Activated effector memory CD4-positive, alpha-beta T cell treated with anti-CD3 and anti-CD28 coated beads, Interleukin-2, amount 50 U/mL, for 16 hours (primary cell): ENCODE results near the gene HLX.

Experiments used
- DNase-seq: peaks from one replicate; pipeline ENCODE4 v3.0.0-alpha.2; 2020

Gene HLX

DNA sequence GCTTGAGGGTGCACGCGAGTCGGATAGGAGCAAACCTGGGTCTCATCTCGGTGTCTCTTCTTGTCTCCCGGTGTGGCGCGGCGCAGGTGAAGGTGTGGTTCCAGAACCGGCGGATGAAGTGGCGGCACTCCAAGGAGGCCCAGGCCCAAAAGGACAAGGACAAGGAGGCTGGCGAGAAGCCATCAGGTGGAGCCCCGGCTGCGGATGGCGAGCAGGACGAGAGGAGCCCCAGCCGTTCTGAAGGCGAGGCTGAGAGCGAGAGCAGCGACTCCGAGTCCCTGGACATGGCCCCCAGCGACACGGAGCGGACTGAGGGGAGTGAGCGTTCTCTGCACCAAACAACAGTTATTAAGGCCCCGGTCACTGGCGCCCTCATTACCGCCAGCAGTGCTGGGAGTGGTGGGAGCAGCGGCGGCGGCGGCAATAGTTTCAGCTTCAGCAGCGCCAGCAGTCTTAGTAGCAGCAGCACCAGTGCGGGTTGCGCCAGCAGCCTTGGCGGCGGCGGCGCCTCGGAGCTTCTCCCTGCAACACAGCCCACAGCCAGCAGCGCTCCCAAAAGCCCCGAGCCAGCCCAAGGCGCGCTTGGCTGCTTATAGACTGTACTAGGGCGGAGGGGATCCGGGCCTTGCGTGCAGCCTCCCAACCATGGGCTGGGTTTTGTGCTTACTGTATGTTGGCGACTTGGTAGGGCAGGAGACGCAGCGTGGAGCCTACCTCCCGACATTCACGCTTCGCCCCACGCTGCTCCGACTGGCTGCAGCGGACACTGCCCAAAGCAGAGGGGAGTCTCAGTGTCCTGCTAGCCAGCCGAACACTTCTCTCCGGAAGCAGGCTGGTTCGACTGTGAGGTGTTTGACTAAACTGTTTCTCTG is 5.1 kb downstream of the HLX start:
- no peak for DNase-seq

DNA sequence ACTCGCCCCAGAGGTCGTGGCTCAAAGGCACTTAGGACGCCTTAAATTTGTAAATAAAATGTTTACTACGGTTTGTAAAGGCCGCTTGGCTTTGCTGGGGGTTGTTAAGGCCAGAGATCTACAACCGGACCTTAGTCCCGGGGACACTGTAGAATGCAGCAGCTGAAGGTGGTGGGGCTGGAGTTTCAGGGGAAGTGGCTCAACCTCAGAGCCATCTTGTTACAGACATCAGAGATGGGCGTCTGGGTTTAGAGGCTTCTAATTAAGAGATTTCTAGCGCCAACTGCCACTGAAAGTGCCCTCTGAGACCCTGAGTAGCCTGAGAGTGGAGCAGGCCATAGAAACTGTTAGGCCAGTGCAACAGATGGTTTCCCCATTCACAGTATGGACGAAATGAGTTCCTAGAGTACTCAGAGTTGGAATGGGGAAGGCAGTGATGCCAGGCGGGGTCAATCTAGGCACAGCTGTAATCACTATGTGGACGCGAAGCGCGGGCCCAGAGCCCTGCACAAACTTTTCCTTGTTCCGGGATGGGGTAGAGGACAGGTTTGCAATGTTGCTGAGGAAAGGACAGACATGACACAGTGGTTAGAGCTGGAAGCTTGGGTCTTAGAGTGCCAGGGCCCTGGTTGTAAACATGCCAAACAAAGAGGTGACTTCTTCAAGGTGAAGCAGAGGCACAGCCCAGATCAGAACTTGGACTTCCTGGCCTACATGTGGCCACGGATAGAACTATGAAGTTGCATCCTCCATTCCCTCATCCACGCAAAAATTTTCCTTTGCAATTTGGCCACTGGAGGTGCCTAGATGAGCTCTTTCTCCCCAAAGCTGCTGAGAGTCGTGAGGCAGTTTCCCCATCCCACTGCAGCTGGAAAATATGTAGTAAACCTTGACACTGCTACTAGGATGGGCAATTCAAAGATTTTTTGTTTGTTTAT is 6.0 kb downstream of the HLX start:
- DNase-seq, result no peak

DNA sequence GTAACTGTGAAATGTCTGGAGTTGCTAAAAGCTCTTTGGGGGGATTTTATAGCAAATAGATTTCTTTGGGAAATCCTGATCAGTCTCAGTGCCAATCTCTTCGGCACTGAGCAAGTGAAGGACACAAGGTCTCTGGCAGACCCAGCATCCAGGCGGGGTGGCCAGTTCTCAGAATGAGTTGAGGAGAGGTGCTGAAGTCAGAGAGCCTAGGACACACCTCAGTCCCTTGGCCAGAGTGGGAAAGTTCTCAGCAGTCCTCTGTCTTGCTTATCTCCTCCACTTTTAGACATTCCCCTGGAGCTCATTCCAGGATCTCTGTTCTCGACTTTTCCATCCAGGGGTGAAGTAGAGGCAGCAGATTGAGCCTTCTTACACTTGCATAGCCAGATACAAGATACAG is 6.7 kb downstream of the HLX start:
- no peak for DNase-seq

DNA sequence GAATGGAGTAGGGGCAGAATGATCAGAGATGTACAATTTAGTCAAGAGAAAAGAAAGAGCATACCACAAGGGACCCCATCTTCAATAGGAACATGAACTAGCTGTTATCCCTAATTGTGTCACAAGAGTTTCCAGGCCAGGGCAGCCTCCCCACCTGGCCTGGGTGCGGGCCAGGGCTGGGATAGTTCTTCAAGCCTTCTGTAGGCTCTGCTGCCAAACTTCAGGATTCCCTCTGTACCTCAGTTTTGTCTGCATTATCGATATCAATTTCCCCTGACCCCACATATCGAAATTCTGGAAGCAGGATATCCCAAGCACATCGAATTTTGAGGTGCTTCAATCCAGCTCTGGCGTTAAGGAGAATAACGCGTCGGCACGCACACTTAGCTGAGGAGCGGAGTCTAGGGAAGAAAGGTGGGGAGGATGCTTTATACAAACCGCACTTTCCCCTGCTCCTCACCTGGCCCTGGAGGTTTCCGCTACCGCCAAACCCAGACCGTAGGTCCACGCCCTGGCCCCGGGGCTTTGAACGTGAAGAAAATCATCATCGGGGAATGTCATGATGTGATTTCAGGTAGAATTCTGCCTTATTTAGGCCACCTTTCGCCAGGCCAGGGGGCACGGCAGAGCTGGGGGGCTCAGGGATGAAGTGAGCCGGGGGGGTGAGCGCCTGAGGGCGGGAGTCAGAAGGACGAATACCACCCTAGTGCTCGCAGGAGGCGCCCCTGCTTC is 7.4 kb downstream of the HLX start:
- no peak for DNase-seq

DNA sequence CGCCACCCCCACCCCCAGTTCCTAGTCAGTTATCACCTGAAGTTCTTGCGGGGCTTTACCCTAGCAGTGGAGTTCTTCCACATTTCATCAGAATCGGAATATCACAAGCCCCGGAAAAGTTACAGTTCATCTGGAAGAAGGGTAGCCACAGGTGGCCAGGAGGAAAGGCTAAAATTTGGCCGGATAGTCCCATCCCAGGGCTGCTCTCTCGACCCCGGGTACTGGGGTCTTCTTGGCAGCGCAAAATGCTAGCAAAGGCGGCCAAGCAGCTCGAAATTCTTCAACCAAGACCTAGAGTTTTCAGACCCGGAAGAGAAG is 7.9 kb downstream of the HLX start:
- DNase-seq, result no peak

DNA sequence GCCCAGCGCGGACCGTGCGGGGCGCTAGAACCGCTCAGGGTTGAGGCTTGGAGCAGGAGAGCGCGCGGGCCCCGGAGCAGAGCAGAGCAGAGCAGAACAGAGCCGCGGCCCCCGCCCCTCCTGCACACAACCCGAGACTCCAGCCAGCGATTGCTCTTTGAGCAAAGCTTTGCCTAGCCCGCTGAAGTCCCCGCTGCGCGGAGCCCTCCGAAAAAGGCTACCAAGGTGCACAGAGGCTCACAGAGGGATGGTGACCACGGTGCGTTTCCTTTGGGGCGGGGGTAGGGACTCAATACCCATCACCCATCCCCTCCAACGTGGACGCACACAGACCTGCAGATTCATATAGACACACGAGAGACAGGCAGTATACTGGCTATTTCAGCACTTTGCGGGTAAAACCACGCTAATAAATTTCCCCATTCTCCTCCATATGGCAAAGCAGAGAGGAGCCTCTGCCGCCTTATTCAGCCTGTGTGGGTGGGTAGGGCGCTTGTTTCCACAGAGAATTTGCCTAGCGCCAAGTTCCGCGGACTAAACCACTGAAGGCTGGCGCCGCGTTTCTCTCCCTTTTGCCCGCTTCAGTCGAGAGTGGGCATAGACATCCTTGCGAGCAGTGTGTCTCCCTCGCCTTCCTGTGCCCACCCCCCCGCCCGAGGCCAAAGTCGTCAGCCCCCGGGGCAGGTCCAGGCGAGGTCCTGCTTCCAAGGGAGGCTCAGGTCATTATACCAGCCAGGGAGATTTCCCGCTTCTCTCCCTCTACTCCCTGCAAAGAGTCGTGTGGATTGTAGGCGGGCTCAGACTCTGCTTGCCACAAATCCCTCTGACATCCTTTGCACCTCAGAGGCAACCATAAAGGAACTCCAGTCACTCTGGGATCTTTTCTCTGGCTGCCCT is 8.5 kb downstream of the HLX start:
- no peak for DNase-seq

DNA sequence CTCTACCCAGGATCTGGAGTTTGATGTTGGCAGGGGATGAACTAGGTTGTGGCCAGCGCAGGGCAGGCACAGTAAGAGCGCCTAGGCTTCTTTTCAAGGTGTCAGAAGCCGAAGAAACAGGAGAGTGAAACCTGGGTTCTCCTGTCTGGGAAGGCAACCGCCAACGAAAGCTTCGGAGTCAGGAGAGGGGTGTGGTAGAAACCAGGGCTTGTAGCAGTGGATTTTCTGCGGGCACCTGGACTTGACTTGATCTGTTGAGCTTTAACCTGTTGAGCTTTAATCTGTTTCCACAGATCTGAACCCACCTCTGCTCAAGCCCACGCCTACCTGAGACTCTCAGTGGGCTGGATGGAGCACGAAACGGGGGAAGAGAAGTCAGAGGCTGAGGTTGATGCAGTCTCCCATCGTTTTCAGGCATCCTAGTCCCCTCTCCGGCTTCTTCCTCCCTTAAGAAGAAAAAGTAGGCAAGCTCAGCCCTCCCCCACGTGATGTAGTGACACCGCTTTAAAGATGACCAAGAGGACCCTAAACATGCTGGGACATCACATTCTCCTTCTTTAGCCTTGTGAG is 9.3 kb downstream of the HLX start:
- no peak for DNase-seq

DNA sequence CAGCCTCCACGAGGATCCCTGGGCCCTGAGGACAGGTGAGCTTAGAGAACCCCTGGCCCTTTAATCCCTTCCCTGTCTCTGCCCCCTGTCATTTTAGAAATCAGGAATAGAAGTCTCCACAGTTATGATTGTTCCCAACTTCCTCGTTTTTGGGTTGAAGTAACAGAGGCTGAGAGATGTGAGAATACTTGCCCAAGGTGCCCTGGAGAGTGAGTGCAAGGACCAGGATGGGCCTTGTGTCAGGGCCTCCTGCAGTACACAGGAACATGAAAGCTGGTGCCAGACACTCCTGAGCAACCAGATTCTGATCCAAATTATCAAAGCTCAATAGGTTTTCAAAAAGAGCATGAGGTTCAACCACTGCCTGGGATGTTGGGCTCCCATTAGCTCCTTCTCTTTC is 10.1 kb downstream of the HLX start:
- DNase-seq, result no peak

DNA sequence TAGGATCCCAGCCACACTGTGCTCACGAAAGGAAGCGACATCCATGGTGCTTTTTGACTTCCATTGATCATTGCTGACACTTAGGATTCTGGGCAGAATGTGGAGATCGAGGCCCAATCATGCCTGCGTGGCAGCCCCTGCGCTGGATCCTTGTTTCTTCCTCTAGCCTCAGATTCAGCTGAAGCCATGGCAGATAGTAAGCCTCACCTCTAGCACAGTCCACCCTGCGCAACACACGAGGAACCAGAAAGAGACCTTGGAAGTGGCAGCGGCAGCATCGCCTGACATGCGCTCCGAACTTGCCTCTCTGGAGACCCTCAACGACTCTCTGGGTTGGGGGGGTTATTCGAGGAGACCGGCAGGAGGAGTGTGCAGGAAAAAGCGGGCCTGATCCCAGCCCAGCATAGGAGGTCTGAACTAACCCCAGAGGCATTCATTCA is 10.6 kb downstream of the HLX start:
- no peak for DNase-seq

DNA sequence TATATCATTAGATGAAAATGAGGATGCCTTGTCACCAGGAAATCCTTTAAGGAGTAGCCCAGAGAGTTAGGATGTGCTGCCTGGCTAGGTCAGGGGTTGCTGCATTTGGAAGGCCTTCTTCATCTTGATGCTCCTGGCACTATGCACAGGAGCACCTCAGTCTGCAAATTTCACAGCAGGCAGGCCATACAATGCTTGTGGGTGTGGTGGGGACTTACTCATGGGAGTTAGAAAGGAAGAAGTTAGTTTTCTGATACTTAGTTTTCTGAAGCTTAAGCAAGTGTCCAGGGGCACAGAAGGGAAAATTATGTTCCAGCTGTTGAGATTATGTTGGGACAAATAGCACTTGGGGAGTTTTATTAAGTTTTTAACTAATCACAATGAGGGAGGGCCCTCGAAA is 11.4 kb downstream of the HLX start:
- DNase-seq, result no peak

DNA sequence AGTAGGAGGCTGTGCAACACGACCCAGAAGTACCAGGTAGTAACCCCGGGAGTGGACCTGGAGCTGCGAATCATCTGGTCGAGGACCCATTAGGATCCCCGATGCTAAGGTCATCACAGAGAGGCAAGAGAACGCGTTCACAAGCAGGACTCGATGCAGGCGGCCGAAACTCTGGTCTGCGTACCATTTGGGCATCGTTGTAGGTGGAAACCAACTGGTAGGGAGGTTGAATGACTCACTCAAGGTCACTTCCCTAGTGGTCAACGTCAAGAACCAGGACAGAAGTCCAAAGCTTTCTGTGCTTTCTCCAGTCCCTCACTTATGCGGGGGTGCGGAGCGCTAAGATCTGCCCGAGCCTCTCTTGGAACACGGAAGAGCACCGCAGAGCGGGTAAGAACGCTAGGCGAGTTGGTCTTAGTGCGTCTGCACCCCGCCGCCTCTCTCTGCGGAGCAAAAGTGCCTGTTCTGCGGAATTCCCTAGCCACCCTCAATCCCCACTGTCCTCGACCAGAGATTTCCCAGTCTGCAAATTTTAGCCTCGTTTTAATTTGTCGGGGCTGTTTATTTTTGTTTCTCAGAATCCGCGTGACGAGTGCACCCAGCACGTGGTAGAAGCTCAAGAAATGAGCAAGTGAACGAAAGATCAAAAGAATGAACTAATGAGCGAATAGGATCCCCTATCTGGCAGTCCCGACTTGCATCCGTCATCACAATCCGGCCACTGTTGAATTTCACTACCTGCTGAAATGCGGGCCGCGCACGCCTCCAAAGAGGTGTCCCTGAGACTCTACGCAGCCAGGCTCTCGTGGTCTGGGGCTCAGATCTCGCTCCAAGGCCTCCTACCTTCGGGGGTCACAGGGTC is 12.2 kb downstream of the HLX start:
- DNase-seq, result no peak

DNA sequence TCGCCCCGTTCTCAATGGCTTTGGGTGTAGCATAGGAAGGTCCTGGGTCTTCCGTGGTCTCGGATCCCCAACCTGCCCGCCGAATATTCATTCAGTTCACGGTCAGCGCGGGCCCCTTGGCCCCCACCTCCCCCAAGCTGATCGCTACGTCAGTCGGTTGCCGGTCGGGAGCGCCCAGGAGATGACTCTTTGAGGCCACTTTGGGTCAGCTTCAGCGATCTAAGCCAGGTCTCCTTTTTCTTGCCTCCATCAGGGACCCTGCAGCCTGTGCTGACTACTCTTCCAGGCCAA is 12.8 kb downstream of the HLX start:
- DNase-seq, result no peak

DNA sequence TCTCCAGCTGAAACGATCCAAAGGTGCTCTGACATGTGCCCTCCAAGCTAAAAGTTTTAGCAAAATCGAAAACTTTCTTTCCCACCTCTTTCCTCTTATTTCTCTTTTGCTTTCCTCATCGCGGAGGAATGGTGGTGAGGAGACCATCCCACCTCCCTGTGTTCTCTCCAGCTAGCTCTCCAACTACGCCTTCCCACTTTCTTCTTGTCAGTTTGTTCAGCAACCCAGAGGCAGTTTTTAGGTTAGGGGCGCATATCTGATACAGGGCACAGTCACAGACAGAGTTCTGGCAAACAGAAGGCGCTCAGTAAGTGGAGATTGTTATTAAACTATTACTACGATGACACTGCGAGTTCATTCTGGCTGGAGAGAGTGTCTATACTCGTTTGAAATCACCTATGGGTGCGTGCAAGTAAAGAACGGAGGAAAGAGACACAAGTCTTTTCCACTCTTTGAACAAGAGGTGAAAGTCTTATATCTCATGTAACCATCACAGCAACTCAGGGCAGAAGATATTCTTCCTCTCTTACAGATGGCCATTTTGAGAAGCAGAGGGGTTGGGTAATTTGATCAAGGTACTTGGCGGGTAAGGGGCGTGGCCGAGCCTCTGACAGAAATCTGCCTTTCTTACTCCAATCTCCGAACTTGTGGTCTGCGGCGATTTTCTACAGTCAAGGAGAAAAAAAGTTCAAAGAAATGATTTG is 13.9 kb downstream of the HLX start:
- DNase-seq, result no peak

DNA sequence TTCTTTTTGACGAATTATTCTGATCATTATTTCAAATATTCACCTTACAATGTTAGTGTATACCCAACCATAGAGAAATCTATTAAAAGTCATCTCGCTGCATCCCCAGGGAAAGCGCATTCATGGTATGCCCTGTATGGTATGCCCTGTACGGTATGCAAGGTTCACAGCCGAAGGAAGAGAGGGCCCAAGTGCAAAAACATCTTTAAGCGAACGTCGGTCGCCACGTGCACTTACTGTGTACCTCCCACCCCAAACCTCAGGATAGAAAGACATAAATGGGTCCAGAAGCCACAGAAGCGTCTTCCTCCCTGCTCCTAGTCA is 14.4 kb downstream of the HLX start:
- DNase-seq, result no peak

DNA sequence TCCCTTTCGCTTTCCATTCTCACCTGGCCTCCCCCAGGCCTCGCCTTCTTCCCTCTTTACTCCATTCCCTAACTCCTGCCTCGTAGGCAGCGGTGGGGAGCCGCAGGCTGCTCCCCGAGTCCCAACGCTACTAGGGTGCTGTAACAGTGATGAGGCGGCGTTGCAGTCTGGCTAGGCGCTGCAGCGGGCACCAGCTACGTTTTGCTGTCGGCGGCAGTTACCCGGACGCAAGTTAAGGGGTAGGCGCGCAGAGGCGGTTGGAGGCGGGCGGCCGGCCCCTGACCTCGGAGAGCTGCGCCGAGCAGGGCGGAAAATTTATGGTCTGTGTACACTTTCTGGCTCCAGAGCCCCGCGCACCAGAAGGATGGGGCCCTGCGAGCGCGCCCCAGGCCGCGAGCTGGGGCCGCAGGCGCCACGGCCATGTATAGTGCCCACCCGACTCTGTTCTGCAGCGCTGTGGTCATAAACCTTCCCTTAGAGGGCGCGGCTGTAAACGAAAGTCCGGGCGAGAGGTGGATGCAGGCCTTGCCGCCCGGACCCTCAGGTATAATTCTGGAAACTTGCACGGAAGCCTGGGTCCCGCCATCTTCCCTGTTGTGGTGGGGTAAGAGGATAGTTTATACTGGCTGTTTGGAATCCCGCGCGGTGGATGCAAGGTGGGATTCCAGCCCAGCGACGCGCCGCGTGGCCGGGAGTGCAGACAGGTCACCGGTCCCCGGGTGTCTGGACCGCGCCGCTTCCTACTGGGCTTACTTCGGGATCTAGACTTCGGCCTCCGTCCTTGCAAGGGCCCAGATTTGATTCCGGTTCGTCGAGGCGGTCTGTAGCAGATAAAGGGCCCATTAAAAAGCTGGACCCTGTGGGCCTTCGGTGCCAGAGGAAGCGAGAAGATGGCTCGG is 15.0 kb downstream of the HLX start:
- DNase-seq, result no peak

DNA sequence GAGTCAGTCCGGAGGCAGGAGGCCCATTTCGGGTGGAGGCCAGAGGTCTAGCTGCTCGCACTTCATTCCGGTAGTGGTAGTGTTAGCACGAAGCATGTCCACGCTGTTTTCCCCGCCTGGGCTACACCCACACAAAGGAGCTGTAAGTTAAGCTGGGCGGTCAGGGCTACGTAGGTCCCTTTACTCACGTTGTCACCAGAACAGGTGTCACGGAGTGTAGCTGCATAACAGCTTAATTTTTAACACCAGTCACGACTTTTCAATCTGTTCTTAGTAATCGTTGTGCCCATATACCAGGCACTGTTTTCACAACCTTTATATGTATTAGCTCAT is 15.6 kb downstream of the HLX start:
- DNase-seq, result no peak

DNA sequence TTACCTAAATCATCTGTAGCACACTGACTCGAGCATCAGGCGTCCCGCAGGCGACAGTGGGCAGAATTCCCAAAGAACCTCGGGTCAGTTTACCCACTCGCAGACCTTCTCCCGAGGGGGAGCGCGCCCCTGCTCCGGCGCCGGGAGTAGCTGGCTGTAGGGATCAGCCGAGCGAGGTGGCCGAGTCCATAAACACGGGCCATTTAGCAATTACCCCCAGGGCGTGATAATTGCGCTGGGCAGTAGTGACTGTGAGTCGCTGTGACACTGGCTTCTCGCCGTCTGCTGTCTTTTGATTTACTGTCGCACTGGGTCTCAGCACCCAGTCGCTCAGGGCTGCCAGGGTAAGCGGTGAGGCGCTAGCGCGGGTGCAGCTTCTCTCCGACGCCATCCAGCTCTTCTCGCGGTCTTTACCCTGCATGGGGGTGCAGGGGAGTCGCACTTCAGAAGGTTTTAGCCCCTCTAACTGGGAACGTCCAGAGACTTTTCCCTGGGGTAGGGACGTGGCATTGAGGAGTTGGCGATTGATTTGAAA is 16.2 kb downstream of the HLX start:
- DNase-seq, result no peak

DNA sequence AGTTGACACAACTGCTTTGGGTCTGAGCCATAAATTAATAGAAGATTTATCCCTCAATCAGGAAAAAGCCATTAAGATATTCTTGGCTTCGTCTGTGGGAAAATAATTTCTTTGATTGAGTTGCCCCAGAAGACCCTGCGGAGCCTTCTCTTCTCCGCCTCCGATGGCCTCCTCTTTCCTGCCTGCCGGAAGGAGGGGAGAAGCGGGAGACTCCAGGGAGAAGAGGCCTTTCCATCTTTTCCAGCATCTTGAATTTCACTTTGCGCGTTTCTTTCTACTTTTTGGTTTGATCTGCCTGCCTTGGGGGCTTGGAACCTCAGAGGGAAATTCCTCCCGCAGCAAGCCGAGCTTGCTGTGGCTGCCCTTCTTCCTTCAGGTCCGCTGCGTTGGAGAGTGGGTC is 16.8 kb downstream of the HLX start:
- no peak for DNase-seq

DNA sequence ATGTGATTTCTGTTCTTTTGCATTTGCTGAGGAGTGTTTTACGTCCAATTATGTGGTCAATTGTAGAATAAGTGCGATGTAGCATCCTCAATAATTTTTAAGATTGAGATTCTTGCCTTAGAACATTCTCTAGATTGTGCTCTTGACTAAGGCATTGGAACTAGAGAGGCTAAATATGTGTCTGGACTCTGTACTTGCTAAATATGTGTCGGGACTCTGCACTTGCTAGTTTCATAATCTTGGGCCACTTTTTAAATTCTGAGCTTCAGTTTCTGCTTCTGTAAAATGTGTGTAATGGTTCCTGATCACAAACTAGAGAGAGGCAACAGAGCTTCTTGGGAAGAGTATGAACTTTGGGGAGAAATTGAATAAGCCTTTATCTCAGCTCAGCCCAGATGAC is 21.6 kb downstream of the HLX start:
- DNase-seq, result no peak

DNA sequence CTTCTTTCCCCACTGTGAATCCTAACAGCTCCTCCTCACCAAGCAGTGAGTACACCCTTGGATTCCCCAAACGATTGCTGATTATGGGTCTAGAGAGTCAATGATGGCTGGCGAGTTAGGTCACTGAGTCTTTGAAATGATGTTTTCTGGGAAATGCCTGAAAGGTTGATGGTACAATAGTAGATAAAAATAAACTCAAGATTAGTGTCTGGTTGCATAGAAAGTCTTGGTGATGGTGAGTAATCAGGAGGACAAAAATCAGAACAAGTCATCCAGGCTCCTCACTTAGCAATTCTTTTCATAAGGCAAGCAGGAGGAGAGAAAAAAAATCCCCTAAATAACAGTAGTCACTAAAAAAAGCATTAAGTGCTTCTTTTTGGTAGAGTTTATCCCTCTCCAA is 22.6 kb downstream of the HLX start:
- no peak for DNase-seq
